Colonic mucosa (tissue), 4 donors: ENCODE data around the gene CEACAM4. TPM values are rescaled to one million over a fixed set of nuclear protein-coding genes. Genes with fewer than 3 reads are reported as not detected.

Experiments
- DNase-seq: peaks from one replicate; pipeline ENCODE4 v3.0.0-alpha.2; 2020
- H3K27ac ChIP-seq: fragments of 200-600 bp; one replicate; pipeline ENCODE4 v1.8.0; 2021
- H3K27me3 ChIP-seq: fragments of 200-600 bp; one replicate; pipeline ENCODE4 v1.8.0; 2021
- H3K36me3 ChIP-seq: fragments of 200-600 bp; one replicate; pipeline ENCODE4 v1.8.0; 2021
- H3K4me1 ChIP-seq: fragments of 200-600 bp; one replicate; pipeline ENCODE4 v1.8.0; 2021; ENCODE audit warnings: mild to moderate bottlenecking
- H3K4me3 ChIP-seq: fragments of 200-600 bp; one replicate; pipeline ENCODE4 v1.8.0; 2021
- H3K9ac ChIP-seq, 2 donors: one replicate each; pipeline ENCODE4 v1.7.0; 2013; ENCODE audit warnings: control low read depth in 2 of 2, low read depth in 2 of 2, low read length in 2 of 2
- H3K9me3 ChIP-seq: fragments of 200-600 bp; one replicate; pipeline ENCODE4 v1.8.0; 2021
- intact Hi-C: fragments of 100-400 bp; cut with DNase I; formaldehyde crosslinking; loops from one replicate; pipeline ENCODE4 v1.14.1; 2022
- total RNA-seq, 2 donors: library from RNA; stranded (reverse); fragmentation: NEBNext Ultra II Directional in 1 of 2; extraction: Animal tissue kit (Norgen Biotek cat#: 25700) in 1 of 2; gene quantifications; one replicate each; pipeline ENCODE4 v1.2.1, GENCODE V29; 2021
- TF ChIP-seq, protein P1 (sequence below): fragments of 200-600 bp; IDR thresholded peaks from one replicate; pipeline ENCODE4 v1.8.0; 2022; ENCODE audit warnings: antibody characterized with exemption, mild to moderate bottlenecking
- donor health status: healthy.
- donor health status: DM: no; HTN: no; CAD: no.
- donor health status: DM: no; HTN: no; CAD: no.

Gene CEACAM4
- total RNA-seq, 2 donors from 2014 or later, result not detected

- Histone ChIP-seq H3K27ac (no peak overlapping the region), H3K4me3 (no peak overlapping the region), H3K9ac (no peak overlapping the region), H3K27me3 (no peaks in the 10 kb centered on the region), H3K9me3 (no peaks in the 10 kb centered on the region), H3K36me3 (no peaks in the 10 kb centered on the region), H3K4me1 (no peaks in the 10 kb centered on the region)
- intact Hi-C loops, result no loop called here
- DNase-seq, result no peak
- TF ChIP-seq, protein P1, sequence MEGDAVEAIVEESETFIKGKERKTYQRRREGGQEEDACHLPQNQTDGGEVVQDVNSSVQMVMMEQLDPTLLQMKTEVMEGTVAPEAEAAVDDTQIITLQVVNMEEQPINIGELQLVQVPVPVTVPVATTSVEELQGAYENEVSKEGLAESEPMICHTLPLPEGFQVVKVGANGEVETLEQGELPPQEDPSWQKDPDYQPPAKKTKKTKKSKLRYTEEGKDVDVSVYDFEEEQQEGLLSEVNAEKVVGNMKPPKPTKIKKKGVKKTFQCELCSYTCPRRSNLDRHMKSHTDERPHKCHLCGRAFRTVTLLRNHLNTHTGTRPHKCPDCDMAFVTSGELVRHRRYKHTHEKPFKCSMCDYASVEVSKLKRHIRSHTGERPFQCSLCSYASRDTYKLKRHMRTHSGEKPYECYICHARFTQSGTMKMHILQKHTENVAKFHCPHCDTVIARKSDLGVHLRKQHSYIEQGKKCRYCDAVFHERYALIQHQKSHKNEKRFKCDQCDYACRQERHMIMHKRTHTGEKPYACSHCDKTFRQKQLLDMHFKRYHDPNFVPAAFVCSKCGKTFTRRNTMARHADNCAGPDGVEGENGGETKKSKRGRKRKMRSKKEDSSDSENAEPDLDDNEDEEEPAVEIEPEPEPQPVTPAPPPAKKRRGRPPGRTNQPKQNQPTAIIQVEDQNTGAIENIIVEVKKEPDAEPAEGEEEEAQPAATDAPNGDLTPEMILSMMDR, result no peak
Observed at GRCh38 chr19:41589371-41589770, 37.5 kb downstream of the CEACAM4 start.

GRCh38 chr19:41588497-41589209, 38.2 kb downstream of the CEACAM4 start:
- no peaks in the 10 kb centered on the region for H3K9me3 ChIP-seq
- no peaks in the 10 kb centered on the region for H3K36me3 ChIP-seq
- no peak for DNase-seq
- H3K4me1 ChIP-seq, result no peaks in the 10 kb centered on the region
- intact Hi-C loops, result no loop called here
- H3K27me3 ChIP-seq, result no peaks in the 10 kb centered on the region
- no peak overlapping the region for H3K9ac ChIP-seq
- H3K27ac ChIP-seq, result no peak overlapping the region
- H3K4me3 ChIP-seq, result no peak overlapping the region
- TF ChIP-seq, protein P1, result no peak

GRCh38 chr19:41587838-41588210, 39.0 kb downstream of the CEACAM4 start:
- DNase-seq, result no peak
- H3K36me3 ChIP-seq, result no peaks in the 10 kb centered on the region
- H3K9ac ChIP-seq, result no peak overlapping the region
- H3K9me3 ChIP-seq, result no peaks in the 10 kb centered on the region
- TF ChIP-seq, protein P1, result no peak
- H3K27me3 ChIP-seq, result no peaks in the 10 kb centered on the region
- H3K27ac ChIP-seq, result no peak overlapping the region
- no peak overlapping the region for H3K4me3 ChIP-seq
- intact Hi-C loops, result no loop called here
- H3K4me1 ChIP-seq, result no peaks in the 10 kb centered on the region

- DNase-seq, result no peak
- TF ChIP-seq, protein P1, result no peak
- Histone ChIP-seq H3K27ac (no peak overlapping the region), H3K36me3 (no peaks in the 10 kb centered on the region), H3K4me1 (no peaks in the 10 kb centered on the region), H3K9me3 (no peaks in the 10 kb centered on the region), H3K4me3 (no peak overlapping the region), H3K9ac (no peak overlapping the region), H3K27me3 (no peaks in the 10 kb centered on the region)
- intact Hi-C loops, result no loop called here
Observed at GRCh38 chr19:41587101-41587837, 39.6 kb downstream of the CEACAM4 start.

GRCh38 chr19:41586064-41586463, 40.8 kb downstream of the CEACAM4 start:
- intact Hi-C loops, result no loop called here
- H3K4me3 ChIP-seq, result no peak overlapping the region
- no peak overlapping the region for H3K27ac ChIP-seq
- DNase-seq, result no peak
- H3K9ac ChIP-seq, result no peak overlapping the region
- H3K27me3 ChIP-seq, result no peaks in the 10 kb centered on the region
- no peaks in the 10 kb centered on the region for H3K9me3 ChIP-seq
- TF ChIP-seq, protein P1, result no peak
- no peaks in the 10 kb centered on the region for H3K4me1 ChIP-seq
- no peaks in the 10 kb centered on the region for H3K36me3 ChIP-seq
